Activated CD4-positive, alpha-beta T cell treated with anti-CD3 and anti-CD28 coated beads, Interleukin-2, amount 10 ng/mL, durations not matched to agents 24 days and 14 days (primary cell): ENCODE measurements around the gene PPP1R12B. TPM values are rescaled to one million over a fixed set of nuclear protein-coding genes. Genes with fewer than 3 reads are reported as not detected.
A peak's percentile ranks its signal among the peaks of the same experiment; 100 is the strongest.
"Not testable (repeated sequence)": the region's sequence is repeated elsewhere in the genome, so short reads cannot be mapped to it uniquely, and the experiment has no call there.

Experiments used
- DNase-seq: peaks from one replicate; pipeline ENCODE4 v3.0.0; 2022
- H3K27ac Mint-ChIP-seq: one replicate; pipeline ENCODE4 v1.8.0; 2022; ENCODE audit warnings: mild to moderate bottlenecking, mixed read lengths
- H3K27me3 Mint-ChIP-seq: one replicate; pipeline ENCODE4 v1.8.0; 2022; ENCODE audit warnings: mixed read lengths
- H3K36me3 Mint-ChIP-seq: one replicate; pipeline ENCODE4 v1.8.0; 2022; ENCODE audit warnings: low read depth, mild to moderate bottlenecking, mixed read lengths
- H3K4me1 Mint-ChIP-seq: one replicate; pipeline ENCODE4 v1.8.0; 2021; ENCODE audit warnings: mixed read lengths
- H3K4me3 Mint-ChIP-seq: one replicate; pipeline ENCODE4 v1.8.0; 2022; ENCODE audit warnings: mild to moderate bottlenecking, moderate library complexity, mixed read lengths
- H3K9me3 Mint-ChIP-seq: one replicate; pipeline ENCODE4 v1.8.0; 2021; ENCODE audit warnings: mixed read lengths
- intact Hi-C: fragments of 100-400 bp; cut with micrococcal nuclease; formaldehyde crosslinking; loops from one replicate; pipeline ENCODE4 v1.15.1; 2023
- total RNA-seq: library from RNA; stranded (reverse); gene quantifications from 2 replicates; pipeline ENCODE4 v1.2.3, GENCODE V29; 2022

PPP1R12B gene
- total RNA-seq, 1 donor from 2014 or later, result 14.8 TPM

DNA sequence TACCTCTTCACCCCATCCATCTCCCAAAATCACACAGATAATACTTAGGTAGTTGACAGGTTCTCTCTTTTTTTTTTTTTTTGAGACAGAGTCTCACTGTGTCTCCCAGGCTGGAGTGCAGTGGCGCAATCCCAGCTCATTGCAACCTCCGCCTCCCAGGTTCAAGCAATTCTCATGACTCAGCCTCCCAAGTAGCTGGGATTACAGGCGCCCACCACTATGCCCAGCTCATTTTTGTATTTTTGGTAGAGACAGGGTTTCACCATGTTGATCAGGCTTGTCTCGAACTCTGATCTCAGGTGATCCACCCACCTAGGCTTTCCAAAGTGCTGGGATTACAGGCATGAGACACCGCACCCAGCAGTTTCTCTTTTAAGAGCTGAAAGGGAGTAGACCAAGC is 75.8 kb downstream of the PPP1R12B start:
- DNase-seq, H3K36me3 Mint-ChIP-seq, intact Hi-C loops, H3K27ac Mint-ChIP-seq, H3K4me3 Mint-ChIP-seq, H3K4me1 Mint-ChIP-seq, H3K27me3 Mint-ChIP-seq, H3K9me3 Mint-ChIP-seq: not testable (repeated sequence)

DNA sequence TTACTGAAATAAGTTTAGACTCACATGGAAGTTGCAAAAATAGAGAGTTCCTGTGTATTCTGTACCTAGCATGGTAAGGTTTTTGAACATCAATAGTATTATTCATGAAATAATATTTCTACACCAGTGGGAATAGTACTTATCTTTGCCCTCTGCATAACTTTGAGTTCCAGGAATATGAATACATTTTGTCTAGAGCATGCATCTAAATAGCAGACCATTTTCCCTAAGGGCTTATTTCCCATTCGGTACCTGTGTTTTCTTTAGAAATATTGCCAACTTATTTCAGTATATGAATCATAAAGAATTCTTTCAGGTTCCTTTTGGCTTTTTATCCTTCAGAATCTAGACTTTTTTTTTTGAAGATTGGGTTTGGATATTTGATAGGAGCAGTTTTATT is 81.6 kb downstream of the PPP1R12B start:
- H3K9me3 Mint-ChIP-seq, H3K36me3 Mint-ChIP-seq, H3K27me3 Mint-ChIP-seq, H3K27ac Mint-ChIP-seq, H3K4me1 Mint-ChIP-seq, intact Hi-C loops, H3K4me3 Mint-ChIP-seq, DNase-seq: not testable (repeated sequence)

DNA sequence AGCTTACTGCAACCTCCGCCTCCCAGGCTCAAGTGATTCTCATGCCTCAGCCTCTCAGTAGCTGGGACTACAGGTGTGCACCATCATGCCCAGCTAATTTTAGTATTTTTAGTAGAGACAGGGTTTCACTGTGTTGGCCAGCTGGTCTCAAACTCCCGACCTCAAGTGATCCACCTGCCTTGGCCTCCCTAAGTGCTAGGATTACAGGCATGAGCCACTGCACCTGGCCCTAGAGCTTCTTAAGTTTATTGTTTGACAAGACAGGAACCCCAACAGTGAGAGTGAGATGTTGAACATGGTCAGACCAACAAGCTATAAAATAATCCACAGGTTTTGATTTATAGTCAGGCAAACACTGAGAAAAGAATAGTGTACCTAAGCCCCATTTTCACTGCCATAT is 83.8 kb downstream of the PPP1R12B start:
- H3K27ac Mint-ChIP-seq, H3K4me1 Mint-ChIP-seq, intact Hi-C loops, H3K9me3 Mint-ChIP-seq, H3K36me3 Mint-ChIP-seq, H3K27me3 Mint-ChIP-seq, H3K4me3 Mint-ChIP-seq: not testable (repeated sequence)
- DNase-seq, result peak; percentile 38

DNA sequence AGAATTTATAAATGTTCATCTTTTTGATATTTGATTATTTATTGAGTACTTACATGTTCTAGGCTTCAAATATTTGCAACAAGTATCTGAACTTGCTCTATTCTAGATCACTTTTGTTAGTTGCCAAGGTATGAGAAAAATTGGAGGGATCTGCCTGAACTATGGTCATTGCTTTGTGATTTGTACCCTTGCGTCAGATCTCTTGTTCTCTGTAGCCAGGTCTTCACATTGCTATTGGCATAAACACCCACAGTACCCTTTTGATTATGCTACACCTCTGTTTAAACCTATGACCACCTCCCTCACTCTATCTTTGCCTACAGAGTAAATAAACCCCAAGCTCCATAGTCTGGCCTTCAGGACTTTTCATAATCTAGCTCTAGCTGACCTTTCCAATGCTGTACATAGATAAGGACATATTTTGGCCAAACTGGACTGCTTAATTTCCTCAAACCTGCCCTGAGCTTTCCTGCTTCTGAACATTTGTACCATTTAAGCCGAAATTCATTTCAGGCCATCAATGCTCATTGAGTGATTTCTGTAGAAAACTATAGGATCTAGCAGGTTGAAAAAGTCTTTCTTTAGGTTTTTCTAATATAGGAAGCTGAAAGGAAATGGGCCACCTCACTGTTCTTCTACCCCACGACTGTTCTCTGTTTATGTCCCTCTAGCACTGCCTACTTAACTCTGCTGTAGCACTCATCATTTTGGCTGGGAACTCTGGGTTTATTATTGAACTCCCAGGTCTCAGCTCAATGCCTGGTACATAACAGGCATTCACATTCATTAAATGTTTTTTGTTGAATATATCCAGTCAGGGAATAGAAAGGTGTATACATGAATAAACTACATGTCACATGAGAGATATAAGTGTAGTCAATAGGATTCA is 84.9 kb downstream of the PPP1R12B start:
- H3K9me3 Mint-ChIP-seq, result no peaks in the 10 kb centered on the region
- no peak overlapping the region for H3K27ac Mint-ChIP-seq
- peak; percentile 26 for DNase-seq
- no peaks in the 10 kb centered on the region for H3K27me3 Mint-ChIP-seq
- no peaks in the 10 kb centered on the region for H3K4me1 Mint-ChIP-seq
- peaks cover 6% of the 10 kb centered on the region for H3K36me3 Mint-ChIP-seq
- intact Hi-C loops, result no loop called here
- no peak overlapping the region for H3K4me3 Mint-ChIP-seq

DNA sequence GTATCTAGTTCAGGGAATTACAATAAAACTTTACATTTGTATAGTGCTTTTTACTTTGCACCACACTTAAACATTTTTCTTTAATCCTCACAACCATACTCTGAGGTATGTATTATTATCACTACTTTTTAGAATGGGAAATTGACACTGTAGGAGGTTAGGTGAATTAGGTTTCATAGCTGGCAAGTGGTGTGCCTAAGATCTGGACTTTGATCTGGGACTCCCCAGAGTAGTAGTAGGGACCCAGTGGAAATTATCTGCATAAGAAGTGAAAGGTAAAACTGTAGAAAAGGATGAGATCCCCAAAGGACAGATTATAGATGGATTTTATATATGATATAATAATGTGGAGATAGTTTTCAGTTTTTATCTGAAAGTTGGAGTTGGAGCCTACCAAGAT is 85.6 kb downstream of the PPP1R12B start:
- H3K4me1 Mint-ChIP-seq, result no peaks in the 10 kb centered on the region
- DNase-seq, result no peak
- H3K27me3 Mint-ChIP-seq, result no peaks in the 10 kb centered on the region
- H3K9me3 Mint-ChIP-seq, result no peaks in the 10 kb centered on the region
- H3K36me3 Mint-ChIP-seq, result peaks cover 6% of the 10 kb centered on the region
- intact Hi-C loops, result no loop called here
- no peak overlapping the region for H3K4me3 Mint-ChIP-seq
- H3K27ac Mint-ChIP-seq, result no peak overlapping the region

DNA sequence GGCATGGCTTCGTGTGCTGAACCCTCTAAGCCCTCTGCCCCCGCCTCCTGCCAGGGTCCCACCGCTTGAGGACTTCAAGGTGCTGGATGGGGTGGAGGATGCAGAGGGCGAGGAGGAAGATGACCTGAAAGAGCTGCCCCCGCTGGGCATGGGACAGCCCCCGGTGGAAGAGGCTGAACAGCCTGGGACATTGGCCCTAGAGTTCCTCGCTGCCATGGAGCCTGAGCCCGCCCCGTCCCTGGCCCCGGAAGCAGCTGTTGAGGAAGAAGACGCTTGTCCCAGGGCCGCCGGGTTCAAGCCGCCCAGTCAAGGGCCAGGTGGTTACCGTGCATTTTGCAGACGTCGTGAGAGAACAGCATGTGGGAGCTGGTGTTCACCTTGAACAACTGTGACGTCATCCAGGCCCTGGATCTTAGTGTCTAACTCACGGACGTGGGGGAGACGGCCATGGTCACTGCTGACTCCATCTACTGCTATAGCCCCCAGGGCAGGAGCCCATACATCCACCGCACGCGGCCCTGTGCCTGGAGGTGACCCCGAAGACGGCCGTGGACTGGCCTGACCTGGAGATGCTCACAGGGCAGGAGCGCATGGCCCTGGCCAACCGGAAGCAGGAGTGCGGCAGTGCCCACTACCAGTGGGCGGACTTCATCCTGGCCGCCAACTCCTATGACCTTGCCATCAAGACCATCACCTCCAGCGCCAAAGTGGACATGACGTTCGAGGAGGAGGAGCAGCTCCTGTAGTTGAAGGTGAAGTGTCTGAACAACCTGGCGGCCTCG is 90.1 kb downstream of the PPP1R12B start:
- H3K27ac Mint-ChIP-seq, result no peak overlapping the region
- H3K9me3 Mint-ChIP-seq, result no peaks in the 10 kb centered on the region
- no peaks in the 10 kb centered on the region for H3K4me1 Mint-ChIP-seq
- H3K4me3 Mint-ChIP-seq, result no peak overlapping the region
- intact Hi-C loops, result no loop called here
- H3K27me3 Mint-ChIP-seq, result no peaks in the 10 kb centered on the region
- DNase-seq, result no peak
- H3K36me3 Mint-ChIP-seq, result peaks cover 7% of the 10 kb centered on the region

DNA sequence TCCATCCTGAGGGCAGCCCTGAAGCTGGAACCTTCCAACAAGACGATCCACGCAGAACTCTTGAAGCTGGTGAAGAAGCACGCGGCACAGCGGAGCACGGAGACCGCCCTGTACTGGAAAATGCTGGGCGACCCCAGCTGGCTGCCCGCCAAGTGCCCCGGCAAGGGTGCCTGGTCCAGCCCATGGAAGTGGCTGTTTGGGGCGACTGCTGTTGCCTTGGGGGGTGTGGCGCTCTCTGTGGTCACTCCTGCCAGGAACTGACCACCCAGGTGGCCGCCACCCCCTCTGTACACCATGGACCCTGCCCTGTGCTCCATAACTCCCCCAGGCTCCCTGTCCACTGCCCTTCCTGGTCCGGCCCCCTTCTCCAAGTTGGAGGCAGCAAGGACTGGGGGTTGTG is 90.8 kb downstream of the PPP1R12B start:
- no peak for DNase-seq
- intact Hi-C loops, result no loop called here
- Mint-ChIP-seq H3K9me3 (no peaks in the 10 kb centered on the region), H3K4me1 (no peaks in the 10 kb centered on the region), H3K27me3 (no peaks in the 10 kb centered on the region), H3K4me3 (no peak overlapping the region), H3K27ac (no peak overlapping the region), H3K36me3 (peaks cover 9% of the 10 kb centered on the region)

DNA sequence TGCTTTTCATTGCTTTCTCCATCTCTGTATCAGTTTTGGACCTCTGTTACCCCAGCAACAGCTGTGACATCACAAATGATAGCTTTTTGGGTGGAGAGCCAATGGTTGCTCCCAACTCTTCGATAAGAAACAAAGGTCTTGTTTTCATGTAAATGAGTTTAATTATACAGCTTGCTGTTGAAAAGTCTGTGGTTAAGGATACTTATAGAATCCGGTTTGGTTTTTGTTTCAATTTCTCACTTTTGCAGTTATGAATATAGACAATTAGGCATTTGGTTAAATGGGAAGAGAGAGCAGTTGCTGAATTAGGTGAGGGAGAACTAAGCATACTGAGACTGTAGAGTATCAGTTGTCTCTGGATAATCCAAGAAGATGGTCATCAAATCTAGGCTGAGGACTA is 99.6 kb downstream of the PPP1R12B start:
- H3K4me1 Mint-ChIP-seq, H3K9me3 Mint-ChIP-seq, H3K27ac Mint-ChIP-seq, DNase-seq, H3K27me3 Mint-ChIP-seq, intact Hi-C loops, H3K4me3 Mint-ChIP-seq: not testable (repeated sequence)
- H3K36me3 Mint-ChIP-seq, result peaks cover 16% of the 10 kb centered on the region

DNA sequence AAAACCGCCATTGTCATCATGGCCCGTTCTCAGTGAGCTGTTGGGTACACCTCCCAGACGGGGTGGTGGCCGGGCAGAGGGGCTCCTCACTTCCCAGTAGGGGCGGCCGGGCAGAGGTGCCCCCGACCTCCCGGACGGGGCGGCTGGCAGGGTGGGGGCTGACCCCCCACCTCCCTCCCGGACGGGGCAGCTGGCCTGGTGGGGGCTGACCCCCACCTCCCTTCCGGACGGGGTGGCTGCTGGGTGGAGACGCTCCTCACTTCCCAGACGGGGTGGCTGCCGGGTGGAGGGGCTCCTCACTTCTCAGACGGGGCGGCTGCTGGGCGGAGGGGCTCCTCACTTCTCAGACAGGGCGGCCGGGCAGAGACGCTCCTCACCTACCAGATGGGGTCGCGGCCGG is 103.1 kb downstream of the PPP1R12B start:
- H3K27ac Mint-ChIP-seq, DNase-seq, H3K4me3 Mint-ChIP-seq, H3K27me3 Mint-ChIP-seq, H3K4me1 Mint-ChIP-seq, H3K9me3 Mint-ChIP-seq, intact Hi-C loops: not testable (repeated sequence)
- peaks cover 22% of the 10 kb centered on the region for H3K36me3 Mint-ChIP-seq

DNA sequence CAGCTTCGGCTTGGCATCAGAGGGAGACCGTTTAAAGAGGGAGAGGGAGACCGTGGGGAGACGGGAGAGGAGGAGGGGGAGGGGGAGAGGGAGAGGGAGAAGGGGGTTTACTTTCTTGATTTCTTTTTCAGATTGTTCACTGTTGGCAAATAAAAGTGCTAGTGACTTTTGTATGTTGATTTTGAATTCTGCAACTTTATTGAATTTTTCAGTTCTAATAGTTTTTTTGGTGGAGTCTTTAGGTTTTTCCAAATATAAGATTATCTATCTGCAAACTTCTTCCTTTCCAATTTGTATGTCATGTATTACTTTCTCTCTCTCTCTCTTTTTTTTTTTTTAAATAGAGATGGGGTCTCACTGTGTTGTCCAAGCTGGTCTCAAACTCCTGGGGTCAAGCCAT is 104.0 kb downstream of the PPP1R12B start:
- Mint-ChIP-seq H3K4me3 (no peak overlapping the region), H3K36me3 (peaks cover 22% of the 10 kb centered on the region), H3K4me1 (peaks cover 7% of the 10 kb centered on the region), H3K9me3 (no peaks in the 10 kb centered on the region), H3K27ac (no peak overlapping the region), H3K27me3 (no peaks in the 10 kb centered on the region)
- intact Hi-C loops, result no loop called here
- DNase-seq, result no peak

DNA sequence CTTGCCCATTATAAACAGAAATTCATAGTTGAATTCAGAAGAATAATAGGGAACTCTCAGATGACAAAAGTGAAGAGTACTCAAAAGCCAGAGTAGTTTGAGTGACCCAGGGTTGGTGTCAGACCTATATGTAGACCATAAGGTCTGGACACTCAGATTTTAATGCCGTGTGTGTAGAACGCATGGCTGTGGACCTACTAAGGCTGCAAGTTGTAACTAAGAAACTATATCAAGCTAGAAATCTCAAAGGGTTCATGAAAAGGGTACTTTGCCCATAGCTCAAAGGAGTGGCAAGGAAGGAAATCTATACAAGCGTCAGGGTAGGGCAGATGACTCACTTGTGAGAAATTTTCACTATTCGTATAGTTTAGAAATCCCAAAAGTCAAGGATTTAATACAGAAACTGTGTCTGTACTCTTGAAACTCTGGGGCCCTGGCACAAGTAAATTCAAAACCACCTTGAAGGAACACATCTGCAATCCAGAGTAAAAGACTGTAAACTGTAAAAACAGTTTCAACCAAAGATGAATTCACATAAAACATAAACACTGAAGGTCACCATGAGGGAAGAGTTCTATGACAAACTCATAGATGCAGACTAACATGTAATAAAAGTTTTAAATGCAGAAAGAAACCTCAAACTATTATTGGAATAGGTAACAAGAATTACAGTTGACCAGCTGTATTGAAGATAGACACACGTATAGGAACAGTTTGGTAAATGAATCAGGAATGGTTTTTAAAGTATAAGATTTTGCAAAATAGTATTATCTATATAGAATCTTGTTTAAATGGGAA is 108.1 kb downstream of the PPP1R12B start:
- H3K9me3 Mint-ChIP-seq, DNase-seq, H3K4me3 Mint-ChIP-seq, H3K4me1 Mint-ChIP-seq, intact Hi-C loops, H3K27me3 Mint-ChIP-seq, H3K27ac Mint-ChIP-seq: not testable (repeated sequence)
- H3K36me3 Mint-ChIP-seq, result peaks cover 16% of the 10 kb centered on the region

DNA sequence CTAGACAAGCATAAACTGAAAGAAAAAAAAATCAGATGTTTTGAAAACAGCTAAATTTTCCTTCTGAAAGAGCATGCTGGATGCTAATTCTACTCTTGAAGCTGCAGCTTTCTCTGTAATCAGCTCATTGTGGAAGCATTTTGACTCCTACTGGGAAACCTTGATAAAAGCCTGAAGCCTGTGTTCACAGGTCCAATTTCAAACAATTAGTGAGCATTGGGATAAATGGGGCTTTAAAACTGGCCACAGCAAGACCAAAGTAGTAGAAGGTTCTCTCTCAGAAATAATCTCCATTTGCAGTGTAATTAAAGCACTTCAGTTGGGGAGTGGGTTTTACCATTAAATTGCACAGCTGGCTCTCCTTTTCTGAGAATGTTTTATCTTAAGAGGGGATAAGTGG is 110.2 kb downstream of the PPP1R12B start:
- DNase-seq, intact Hi-C loops, H3K27me3 Mint-ChIP-seq, H3K4me1 Mint-ChIP-seq, H3K27ac Mint-ChIP-seq, H3K4me3 Mint-ChIP-seq, H3K9me3 Mint-ChIP-seq: not testable (repeated sequence)
- H3K36me3 Mint-ChIP-seq, result peaks cover 10% of the 10 kb centered on the region

DNA sequence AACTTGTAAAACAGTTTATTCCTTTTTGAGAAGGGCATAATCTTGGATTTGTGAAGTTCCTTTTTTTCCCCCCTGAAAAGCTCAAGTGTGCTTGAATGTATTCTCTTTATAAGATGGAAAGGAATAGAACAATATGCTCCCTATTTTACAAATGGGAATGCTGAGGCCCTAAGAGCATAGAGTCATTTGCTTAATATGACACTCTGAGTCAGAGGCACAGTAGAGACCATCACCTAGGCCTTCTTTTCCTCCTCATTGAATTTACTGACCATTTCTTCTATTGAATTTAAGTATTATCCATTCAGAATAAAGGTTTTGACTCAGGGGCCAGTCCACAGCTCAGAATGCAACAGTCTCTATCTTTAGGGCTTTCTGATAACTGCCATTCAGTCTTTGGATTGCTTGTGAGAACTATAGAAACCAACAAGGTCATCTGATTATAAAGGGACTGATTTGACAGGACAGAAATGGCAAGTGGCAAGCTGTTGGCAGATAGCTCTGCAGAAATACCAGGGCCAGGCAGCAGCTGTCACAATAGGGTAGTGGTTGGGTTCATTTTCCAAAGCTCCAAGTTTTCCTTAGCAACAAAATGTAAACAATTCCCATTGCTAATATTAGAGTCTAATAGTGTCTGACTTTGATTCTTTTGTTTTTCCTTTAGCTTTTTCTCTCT is 111.1 kb downstream of the PPP1R12B start:
- intact Hi-C loops, result loop anchor here (5.0 kb wide), 2 partner anchors 113 to 263 kb away; no protein-coding TSS in a partner anchor
- not testable (repeated sequence) for H3K27me3 Mint-ChIP-seq, H3K36me3 Mint-ChIP-seq, H3K9me3 Mint-ChIP-seq, H3K4me3 Mint-ChIP-seq, H3K27ac Mint-ChIP-seq, DNase-seq, H3K4me1 Mint-ChIP-seq
